K562 (cell line): ENCODE data around the gene AADAC.

Experiments used
- ATF1 ChIP-seq, 2 experiments: fragments of 450-650 bp in 1 of 2; IDR thresholded peaks; 2 replicates each; pipeline ENCODE4 v1.6.1; 2016; ENCODE audit warnings: missing compliant biosample characterization in 1 of 2, missing genetic modification characterization in 1 of 2
- HCFC1 ChIP-seq: IDR thresholded peaks from 2 replicates; pipeline ENCODE4 v1.6.1; 2012; ENCODE audit warnings: low read depth, low read length, improper control_type of control experiment
- HSF4 ChIP-seq: fragments of 250-450 bp; sonication (Bioruptor Pico); IDR thresholded peaks from 2 replicates; pipeline ENCODE4 v2.1.2; 2022; ENCODE audit warnings: mild to moderate bottlenecking, moderate library complexity, borderline replicate concordance
- KAT7 ChIP-seq: sonication (generic); formaldehyde crosslinking; IDR thresholded peaks from 2 replicates; pipeline ENCODE4 v1.8.0; 2022; ENCODE audit warnings: missing genetic modification reagents, mild to moderate bottlenecking, borderline replicate concordance
- MAFK ChIP-seq: IDR thresholded peaks from 2 replicates; pipeline ENCODE4 v1.6.1; 2011; ENCODE audit warnings: low read length, improper control_type of control experiment
- MEF2D ChIP-seq: conservative IDR thresholded peaks from 2 replicates; pipeline ENCODE4 v1.6.1; 2016; ENCODE audit warnings: low read depth, missing genetic modification characterization, missing compliant biosample characterization
- MYNN ChIP-seq, 2 experiments: sonication (generic); formaldehyde crosslinking in 1 of 2; IDR thresholded peaks; 2 replicates each; pipeline versions ENCODE4 v1.5.0 to v1.6.1; 2016 to 2020; ENCODE audit warnings: antibody characterized with exemption in 1 of 2, missing genetic modification reagents in 1 of 2
- NCOR1 ChIP-seq: fragments of 450-650 bp; IDR thresholded peaks from 2 replicates; pipeline ENCODE4 v1.6.1; 2016; ENCODE audit warnings: mild to moderate bottlenecking, moderate library complexity
- POLR2A ChIP-seq: fragments of 450-650 bp; conservative IDR thresholded peaks from 2 replicates; pipeline ENCODE4 v1.6.1; 2016
- PURB ChIP-seq: sonication (generic); formaldehyde crosslinking; IDR thresholded peaks from 2 replicates; pipeline ENCODE4 v1.9.0; 2021; ENCODE audit warnings: low read depth, mild to moderate bottlenecking, missing genetic modification reagents
- RNF2 ChIP-seq: sonication (generic); IDR thresholded peaks from 2 replicates; pipeline ENCODE4 v1.6.1; 2016
- TF ChIP-seq, protein P1 (sequence below), 3 experiments: IDR thresholded peaks in 2 of 3; conservative IDR thresholded peaks in 1 of 3; 2 replicates each; pipeline ENCODE4 v1.5.1; 2011 to 2012; ENCODE audit warnings: low read length in 3 of 3, mild to moderate bottlenecking in 3 of 3, control low read depth in 2 of 3, improper control_type of control experiment in 1 of 3, inconsistent platforms in 1 of 3, low read depth in 1 of 3, mixed read lengths in 1 of 3, moderate library complexity in 1 of 3; ENCODE audit not compliant: insufficient read depth in 2 of 3

DNA sequence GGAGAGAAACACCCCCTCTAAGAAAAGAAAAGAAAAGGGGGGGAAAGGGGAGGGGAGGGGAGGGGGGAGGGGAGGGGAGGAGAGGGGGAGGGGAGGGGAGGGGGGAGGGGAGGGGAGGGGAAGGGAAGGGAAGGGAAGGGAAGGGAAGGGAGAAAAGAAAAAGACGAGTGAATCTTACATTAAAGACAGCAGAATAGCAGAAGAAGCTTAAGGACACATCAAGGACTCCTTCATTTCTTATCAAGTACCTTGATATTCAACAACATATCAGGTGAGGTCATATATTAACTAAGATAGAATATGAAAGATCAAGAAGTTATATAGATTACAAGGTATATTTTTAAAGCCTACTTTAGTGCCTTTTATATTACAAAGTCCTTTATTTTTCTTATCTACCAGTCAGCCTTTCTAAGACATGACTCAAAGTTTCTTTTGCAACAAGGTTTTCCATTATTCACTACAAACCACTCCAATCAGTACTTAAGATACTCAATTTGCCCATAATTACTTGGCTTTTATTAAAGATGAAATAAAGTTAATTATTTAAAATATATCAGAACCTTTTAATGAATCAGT lies 17.7 kb upstream of the AADAC start:
- TF ChIP-seq RNF2 (no peak), KAT7 (CRISPR knock-in tag) (no peak), PURB (CRISPR knock-in tag) (no peak), MAFK (no peak), NCOR1 (no peak), ATF1 (CRISPR knock-in tag; IDR thresholded peaks at IDR 0.05) (no peak), ATF1 (tag; IDR thresholded peaks at IDR 0.05) (no peak), MEF2D (tag) (no peak), HSF4 (CRISPR knock-in tag) (no peak), HCFC1 (no peak), MYNN (IDR thresholded peaks at IDR 0.05) (no peak), MYNN (CRISPR knock-in tag; IDR thresholded peaks at IDR 0.05) (no peak), POLR2A (no peak)
- TF ChIP-seq, protein P1, sequence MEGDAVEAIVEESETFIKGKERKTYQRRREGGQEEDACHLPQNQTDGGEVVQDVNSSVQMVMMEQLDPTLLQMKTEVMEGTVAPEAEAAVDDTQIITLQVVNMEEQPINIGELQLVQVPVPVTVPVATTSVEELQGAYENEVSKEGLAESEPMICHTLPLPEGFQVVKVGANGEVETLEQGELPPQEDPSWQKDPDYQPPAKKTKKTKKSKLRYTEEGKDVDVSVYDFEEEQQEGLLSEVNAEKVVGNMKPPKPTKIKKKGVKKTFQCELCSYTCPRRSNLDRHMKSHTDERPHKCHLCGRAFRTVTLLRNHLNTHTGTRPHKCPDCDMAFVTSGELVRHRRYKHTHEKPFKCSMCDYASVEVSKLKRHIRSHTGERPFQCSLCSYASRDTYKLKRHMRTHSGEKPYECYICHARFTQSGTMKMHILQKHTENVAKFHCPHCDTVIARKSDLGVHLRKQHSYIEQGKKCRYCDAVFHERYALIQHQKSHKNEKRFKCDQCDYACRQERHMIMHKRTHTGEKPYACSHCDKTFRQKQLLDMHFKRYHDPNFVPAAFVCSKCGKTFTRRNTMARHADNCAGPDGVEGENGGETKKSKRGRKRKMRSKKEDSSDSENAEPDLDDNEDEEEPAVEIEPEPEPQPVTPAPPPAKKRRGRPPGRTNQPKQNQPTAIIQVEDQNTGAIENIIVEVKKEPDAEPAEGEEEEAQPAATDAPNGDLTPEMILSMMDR (IDR thresholded peaks at IDR 0.05 in 2 of 3, conservative IDR thresholded peaks at IDR 0.05 in 1 of 3; ENCODE audit: insufficient read depth in 2 of 3, low read depth in 1 of 3, low read length in 3 of 3) = no peak
